Right lobe of liver (tissue), 4 donors: ENCODE data around the gene KIF2A.

Experiments
- CTCF ChIP-seq, 4 donors: fragments of 200-600 bp in 3 of 4; fragments of 450-650 bp in 1 of 4; IDR thresholded peaks; one replicate each; pipeline versions ENCODE4 v1.5.1 to v1.8.0; 2016 to 2022; ENCODE audit warnings: antibody characterized with exemption in 4 of 4, mild to moderate bottlenecking in 2 of 4
- POLR2A ChIP-seq: fragments of 450-650 bp; IDR thresholded peaks from one replicate; pipeline ENCODE4 v1.6.1; 2017; ENCODE audit warnings: antibody characterized with exemption, mild to moderate bottlenecking
- donor health status: DM: no; HTN: no; CAD: no.
- donor health status: DM: no; HTN: no; CAD: no.
- donor health status: DM: no; HTN: yes; CAD: no.

- TF ChIP-seq POLR2A (no peak), CTCF (IDR thresholded peaks at IDR 0.05) (no peak)
Measured at GRCh38 chr5:62309107-62309506, 3.1 kb downstream of the KIF2A start.
